Measurements from ENCODE around the gene ZCCHC14. TPM values are rescaled to one million over a fixed set of nuclear protein-coding genes. Genes with fewer than 3 reads are reported as not detected.

ZCCHC14 gene
- total RNA-seq, 1 experiment from 2014 or later = 28.2 TPM

DNA sequence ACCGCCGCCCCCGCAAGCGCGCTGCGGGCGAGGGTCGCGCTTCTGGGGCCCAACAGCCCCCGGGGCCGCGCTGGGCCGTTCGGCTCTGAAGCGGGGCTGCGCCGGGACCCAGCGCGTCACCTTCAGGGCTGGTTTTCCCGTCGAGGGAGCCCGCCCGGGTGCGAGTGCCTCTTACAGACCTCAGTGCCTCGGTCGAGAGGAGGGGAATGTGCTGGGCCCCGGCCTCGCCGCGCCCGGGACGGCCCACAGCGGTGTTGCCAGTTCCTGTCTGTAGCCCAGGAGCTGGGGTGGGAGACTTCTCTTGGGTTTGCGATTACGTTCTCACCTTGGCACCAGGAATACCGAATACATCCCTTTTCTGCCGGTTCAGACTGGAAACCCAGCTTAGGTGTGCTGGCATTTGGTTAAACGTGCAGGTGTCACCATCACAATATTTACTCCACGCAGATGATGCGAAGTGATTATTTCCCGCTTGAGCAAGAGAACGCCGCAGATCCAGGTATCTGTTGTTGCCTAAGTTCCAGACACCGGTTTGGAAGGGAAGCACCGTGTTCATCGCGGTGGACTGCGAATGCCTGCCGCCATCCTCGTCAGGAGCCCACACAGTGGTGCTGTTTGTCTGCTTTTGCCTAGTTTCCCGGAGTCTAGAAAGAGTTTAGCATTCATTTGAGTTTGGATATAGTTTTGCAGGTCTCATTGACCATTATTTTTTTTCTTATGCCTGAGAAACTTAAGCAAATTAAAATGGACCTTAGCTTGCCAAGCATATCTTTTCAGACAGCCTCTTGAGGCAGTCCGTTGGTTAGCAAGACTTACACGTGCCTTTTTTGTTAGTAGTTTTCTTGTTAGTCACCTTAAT, 99.8 kb downstream of the ZCCHC14 start:
- peaks cover 24% of the 10 kb centered on the region for H3K4me1 Mint-ChIP-seq (ENCODE audit: insufficient read depth, unreplicated experiment)
- DNase-seq (ENCODE audit: unreplicated experiment) = peak; percentile 52
- no peaks in the 10 kb centered on the region for H3K27me3 Mint-ChIP-seq (ENCODE audit: insufficient read depth, unreplicated experiment)
- peak overlapping the region; percentile 79 for H3K4me3 Mint-ChIP-seq (ENCODE audit: unreplicated experiment)
- CTCF ChIA-PET = interaction anchor here (1.1 to 4.7 kb wide), 4 partner anchors 18 to 243 kb away, joined by 4 to 35 read pairs (median 9); partner anchors contain the start of gene C16orf95
- TSS peak; percentile 53 for BruUV-seq (replicated peaks)
- no peaks in the 10 kb centered on the region for H3K9me3 Mint-ChIP-seq (ENCODE audit: unreplicated experiment)
- H3K27ac Mint-ChIP-seq (ENCODE audit: low read depth, unreplicated experiment) = peak overlapping the region; percentile 75
- POLR2A ChIA-PET = interaction anchor here (0.6 to 4.3 kb wide), 19 partner anchors 9 to 1291 kb away, joined by 3 to 101 read pairs (median 4); partner anchors contain the start of genes C16orf95 and FBXO31
- peaks cover 32% of the 10 kb centered on the region for H3K36me3 Mint-ChIP-seq (ENCODE audit: insufficient read depth, unreplicated experiment)
- intact Hi-C loops (cut with micrococcal nuclease) = loop anchor here (1.0 kb wide), 1 partner anchor 9 kb away; no protein-coding TSS in a partner anchor
- TF ChIP-seq, protein P1, sequence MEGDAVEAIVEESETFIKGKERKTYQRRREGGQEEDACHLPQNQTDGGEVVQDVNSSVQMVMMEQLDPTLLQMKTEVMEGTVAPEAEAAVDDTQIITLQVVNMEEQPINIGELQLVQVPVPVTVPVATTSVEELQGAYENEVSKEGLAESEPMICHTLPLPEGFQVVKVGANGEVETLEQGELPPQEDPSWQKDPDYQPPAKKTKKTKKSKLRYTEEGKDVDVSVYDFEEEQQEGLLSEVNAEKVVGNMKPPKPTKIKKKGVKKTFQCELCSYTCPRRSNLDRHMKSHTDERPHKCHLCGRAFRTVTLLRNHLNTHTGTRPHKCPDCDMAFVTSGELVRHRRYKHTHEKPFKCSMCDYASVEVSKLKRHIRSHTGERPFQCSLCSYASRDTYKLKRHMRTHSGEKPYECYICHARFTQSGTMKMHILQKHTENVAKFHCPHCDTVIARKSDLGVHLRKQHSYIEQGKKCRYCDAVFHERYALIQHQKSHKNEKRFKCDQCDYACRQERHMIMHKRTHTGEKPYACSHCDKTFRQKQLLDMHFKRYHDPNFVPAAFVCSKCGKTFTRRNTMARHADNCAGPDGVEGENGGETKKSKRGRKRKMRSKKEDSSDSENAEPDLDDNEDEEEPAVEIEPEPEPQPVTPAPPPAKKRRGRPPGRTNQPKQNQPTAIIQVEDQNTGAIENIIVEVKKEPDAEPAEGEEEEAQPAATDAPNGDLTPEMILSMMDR (IDR thresholded peaks at IDR 0.05; ENCODE audit: unreplicated experiment) = no peak

DNA sequence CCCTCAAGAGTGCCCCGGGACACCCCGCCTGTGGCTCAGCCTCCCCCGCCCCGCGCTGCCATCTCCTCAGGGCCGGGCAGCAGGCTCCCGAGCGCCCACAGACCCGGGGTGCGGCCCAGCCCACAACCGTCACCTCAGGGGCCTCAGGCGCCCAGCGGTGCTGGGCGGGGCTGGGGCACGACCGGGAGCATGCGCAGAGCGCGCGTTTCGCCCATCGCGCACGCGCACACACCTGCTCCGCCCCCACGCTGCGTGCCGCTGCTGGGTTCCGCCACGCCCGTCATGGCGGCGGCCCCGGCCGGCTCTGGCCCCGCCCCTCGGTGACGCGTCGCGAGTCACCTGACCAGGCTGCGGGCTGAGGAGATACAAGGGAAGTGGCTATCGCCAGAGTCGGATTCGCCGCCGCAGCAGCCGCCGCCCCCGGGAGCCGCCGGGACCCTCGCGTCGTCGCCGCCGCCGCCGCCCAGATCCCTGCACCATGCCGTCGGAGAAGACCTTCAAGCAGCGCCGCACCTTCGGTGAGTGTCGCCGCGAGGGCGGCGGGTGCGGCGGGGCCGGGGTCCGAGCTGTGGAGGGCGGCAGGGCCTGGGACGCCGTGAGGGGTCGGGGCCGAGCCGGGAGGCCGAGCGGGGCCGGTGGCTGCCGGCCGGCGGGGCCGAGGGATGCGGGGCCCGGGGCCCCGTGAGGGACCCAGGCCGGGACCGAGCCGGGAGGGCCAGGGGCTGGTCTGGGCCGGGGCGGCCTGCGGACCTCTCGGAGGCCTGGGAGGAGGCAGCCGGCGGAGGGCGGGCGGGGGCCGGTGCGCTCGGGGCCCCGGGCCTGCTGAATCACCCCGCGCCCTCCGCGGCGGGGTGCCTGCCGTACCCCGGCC, 100.6 kb downstream of the ZCCHC14 start, which contains the start of gene MAP1LC3B:
TSS of gene MAP1LC3B (plus strand) at position 387 of the 871 bp plus-strand sequence. CDS start at position 479, 92 bp downstream.
- no peaks in the 10 kb centered on the region for H3K9me3 Mint-ChIP-seq (ENCODE audit: unreplicated experiment)
- peak; percentile 95 for DNase-seq (ENCODE audit: unreplicated experiment)
- H3K4me1 Mint-ChIP-seq (ENCODE audit: insufficient read depth, unreplicated experiment) = peaks cover 33% of the 10 kb centered on the region
- H3K27ac Mint-ChIP-seq (ENCODE audit: low read depth, unreplicated experiment) = peak within 1 kb of the TSS; percentile 79
- H3K36me3 Mint-ChIP-seq (ENCODE audit: insufficient read depth, unreplicated experiment) = peaks cover 29% of the 10 kb centered on the region
- TF ChIP-seq, protein P1 (IDR thresholded peaks at IDR 0.05; ENCODE audit: unreplicated experiment) = no peak
- no peaks in the 10 kb centered on the region for H3K27me3 Mint-ChIP-seq (ENCODE audit: insufficient read depth, unreplicated experiment)
- POLR2A ChIA-PET = interaction anchor here (0.6 to 4.3 kb wide), 13 partner anchors 10 to 1290 kb away, joined by 3 to 101 read pairs (median 5); partner anchors contain the start of genes C16orf95 and FBXO31
- H3K4me3 Mint-ChIP-seq (ENCODE audit: unreplicated experiment) = peak within 1 kb of the TSS; percentile 79
- intact Hi-C loops (cut with micrococcal nuclease) = loop anchor here (1.0 kb wide), 1 partner anchor 8 kb away; no protein-coding TSS in a partner anchor
- no TSS peak for BruUV-seq (replicated peaks)
- CTCF ChIA-PET = interaction anchor here (4.7 kb wide), 1 partner anchor 244 kb away, joined by 35 read pairs; no protein-coding TSS in a partner anchor

DNA sequence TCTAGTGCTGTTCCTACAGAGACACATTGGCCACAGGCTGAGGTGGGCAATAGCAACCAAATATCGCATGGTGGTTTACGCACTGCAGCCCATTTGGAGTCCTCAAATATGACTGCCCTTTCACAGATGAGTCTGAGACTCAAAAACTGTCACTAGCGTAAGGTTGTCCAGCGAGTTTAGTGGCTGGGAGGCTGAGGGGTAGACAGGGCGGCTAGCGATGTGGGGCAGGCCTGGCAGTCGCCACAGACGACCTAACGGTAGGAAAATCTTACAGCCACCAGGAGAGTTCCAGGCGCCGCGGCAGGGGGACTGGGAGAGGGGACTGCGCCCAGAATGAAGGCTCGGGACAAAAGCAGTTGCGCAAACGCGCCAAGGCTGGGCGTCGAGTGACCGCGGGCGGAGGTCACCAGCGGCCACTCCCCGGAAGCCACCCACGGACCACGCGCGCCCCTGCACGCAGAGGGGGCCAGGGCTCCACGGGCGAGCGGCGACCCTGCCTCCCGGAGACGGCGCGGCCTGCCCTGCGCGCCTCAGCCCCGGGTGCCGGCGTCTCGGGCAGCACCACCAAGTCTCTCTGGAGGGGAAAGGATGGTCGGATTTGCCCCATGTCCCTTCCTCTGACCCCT, 101.4 kb downstream of the ZCCHC14 start:
- ChIA-PET CTCF (no interaction called here), POLR2A (interaction anchor here (0.7 to 4.3 kb wide), 3 partner anchors 9 to 762 kb away, joined by 3 to 101 read pairs (median 12); partner anchors contain the start of gene FBXO31)
- DNase-seq (ENCODE audit: unreplicated experiment) = peak; percentile 33
- Mint-ChIP-seq H3K27me3 (ENCODE audit: insufficient read depth, unreplicated experiment) (no peaks in the 10 kb centered on the region), H3K4me1 (ENCODE audit: insufficient read depth, unreplicated experiment) (peaks cover 40% of the 10 kb centered on the region), H3K9me3 (ENCODE audit: unreplicated experiment) (no peaks in the 10 kb centered on the region), H3K36me3 (ENCODE audit: insufficient read depth, unreplicated experiment) (peaks cover 34% of the 10 kb centered on the region), H3K27ac (ENCODE audit: low read depth, unreplicated experiment) (peak overlapping the region; percentile 79), H3K4me3 (ENCODE audit: unreplicated experiment) (peak overlapping the region; percentile 74)
- BruUV-seq (replicated peaks) = TSS peak; percentile 75
- intact Hi-C loops (cut with micrococcal nuclease) = no loop called here
- TF ChIP-seq, protein P1 (IDR thresholded peaks at IDR 0.05; ENCODE audit: unreplicated experiment) = no peak
